ENCODE results near the gene MAGI2.

DNA sequence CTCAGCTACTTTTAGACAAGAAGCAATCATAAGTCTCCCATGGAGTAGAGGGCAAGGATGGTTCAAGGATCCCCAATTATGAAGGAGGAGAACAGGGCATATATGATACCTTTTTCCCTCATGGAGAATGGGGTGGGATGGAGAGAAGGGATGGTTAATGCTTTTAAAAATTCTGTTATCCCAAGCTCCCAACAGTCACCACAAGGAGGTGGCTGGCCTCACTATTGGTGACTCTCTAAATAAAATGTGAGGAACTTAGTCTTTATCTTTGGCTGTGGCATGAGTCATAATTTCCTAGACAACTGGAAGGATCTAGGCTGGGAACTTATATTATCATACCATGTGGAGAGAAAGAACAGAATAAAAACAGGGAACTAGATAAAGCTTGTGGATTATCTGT lies 1357.9 kb downstream of the MAGI2 start:
- TF ChIP-seq, protein P1, sequence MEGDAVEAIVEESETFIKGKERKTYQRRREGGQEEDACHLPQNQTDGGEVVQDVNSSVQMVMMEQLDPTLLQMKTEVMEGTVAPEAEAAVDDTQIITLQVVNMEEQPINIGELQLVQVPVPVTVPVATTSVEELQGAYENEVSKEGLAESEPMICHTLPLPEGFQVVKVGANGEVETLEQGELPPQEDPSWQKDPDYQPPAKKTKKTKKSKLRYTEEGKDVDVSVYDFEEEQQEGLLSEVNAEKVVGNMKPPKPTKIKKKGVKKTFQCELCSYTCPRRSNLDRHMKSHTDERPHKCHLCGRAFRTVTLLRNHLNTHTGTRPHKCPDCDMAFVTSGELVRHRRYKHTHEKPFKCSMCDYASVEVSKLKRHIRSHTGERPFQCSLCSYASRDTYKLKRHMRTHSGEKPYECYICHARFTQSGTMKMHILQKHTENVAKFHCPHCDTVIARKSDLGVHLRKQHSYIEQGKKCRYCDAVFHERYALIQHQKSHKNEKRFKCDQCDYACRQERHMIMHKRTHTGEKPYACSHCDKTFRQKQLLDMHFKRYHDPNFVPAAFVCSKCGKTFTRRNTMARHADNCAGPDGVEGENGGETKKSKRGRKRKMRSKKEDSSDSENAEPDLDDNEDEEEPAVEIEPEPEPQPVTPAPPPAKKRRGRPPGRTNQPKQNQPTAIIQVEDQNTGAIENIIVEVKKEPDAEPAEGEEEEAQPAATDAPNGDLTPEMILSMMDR (IDR thresholded peaks at IDR 0.05; ENCODE audit: insufficient read depth, low read length, poor library complexity, severe bottlenecking), result no peak
- TF ChIP-seq EZH2phosphoT487 (conservative IDR thresholded peaks at IDR 0.05; ENCODE audit: low read length), result no peak
